HG03457 (cell line): ENCODE results near the gene PASK.
A peak's percentile ranks its signal among the peaks of the same experiment; 100 is the strongest.
"Not testable (repeated sequence)": the region's sequence is repeated elsewhere in the genome, so short reads cannot be mapped to it uniquely, and the experiment has no call there.

Experiments used
- ATAC-seq: cut with Tn5 transposase; IDR thresholded peaks from one replicate; pipeline ENCODE4 v1.9.1; 2021; ENCODE audit warnings: moderate number of reproducible peaks; ENCODE audit not compliant: unreplicated experiment

PASK gene

GRCh38 chr2:241148891-241149674 lies at the start of gene PASK:
Gene PASK (minus strand): TSS chr2:241149472. CDS start chr2:241143032, 6,440 bp downstream.
- peak; percentile 56 for ATAC-seq

GRCh38 chr2:241198381-241199279 lies 49.4 kb upstream of the PASK start:
- ATAC-seq, result no peak

- ATAC-seq, result no peak
Measured at GRCh38 chr2:241197947-241198346, 48.7 kb upstream of the PASK start.

- not testable (repeated sequence) for ATAC-seq
Measured at GRCh38 chr2:241197246-241197645, 48.0 kb upstream of the PASK start.

- ATAC-seq, result no peak
Measured at GRCh38 chr2:241195506-241196130, 46.3 kb upstream of the PASK start.

- ATAC-seq, result no peak
Measured at GRCh38 chr2:241194811-241195210, 45.5 kb upstream of the PASK start.

GRCh38 chr2:241193271-241193670 lies 44.0 kb upstream of the PASK start:
- ATAC-seq, result no peak

GRCh38 chr2:241191081-241191480 lies 41.8 kb upstream of the PASK start:
- no peak for ATAC-seq

GRCh38 chr2:241190291-241190981 lies 41.2 kb upstream of the PASK start:
- ATAC-seq, result no peak

- ATAC-seq, result no peak
Measured at GRCh38 chr2:241189856-241190201, 40.6 kb upstream of the PASK start.

- ATAC-seq, result no peak
Measured at GRCh38 chr2:241189093-241189855, 40.0 kb upstream of the PASK start.

GRCh38 chr2:241188361-241189092 lies 39.3 kb upstream of the PASK start, which contains the start of gene ANO7:
Gene ANO7 (plus strand): TSS chr2:241188677. CDS start chr2:241190064, 1,387 bp downstream.
- ATAC-seq, result no peak

- no peak for ATAC-seq
Measured at GRCh38 chr2:241187918-241188234, 38.6 kb upstream of the PASK start.

- no peak for ATAC-seq
Measured at GRCh38 chr2:241187101-241187917, 38.0 kb upstream of the PASK start.

GRCh38 chr2:241185961-241186360 lies 36.7 kb upstream of the PASK start:
- ATAC-seq, result no peak

GRCh38 chr2:241184901-241185300 lies 35.6 kb upstream of the PASK start:
- no peak for ATAC-seq

GRCh38 chr2:241183221-241183620 lies 33.9 kb upstream of the PASK start:
- no peak for ATAC-seq

- ATAC-seq, result no peak
Measured at GRCh38 chr2:241182531-241183133, 33.4 kb upstream of the PASK start.
